GM18508 (cell line): ENCODE data around the gene CHST6.
"Not testable (repeated sequence)": the region's sequence is repeated elsewhere in the genome, so short reads cannot be mapped to it uniquely, and the experiment has no call there.

Source experiments
- ATAC-seq: cut with Tn5 transposase; IDR thresholded peaks from one replicate; pipeline ENCODE4 v1.9.1; 2021; ENCODE audit warnings: moderate number of reproducible peaks; ENCODE audit not compliant: insufficient read depth, unreplicated experiment

Gene CHST6

DNA sequence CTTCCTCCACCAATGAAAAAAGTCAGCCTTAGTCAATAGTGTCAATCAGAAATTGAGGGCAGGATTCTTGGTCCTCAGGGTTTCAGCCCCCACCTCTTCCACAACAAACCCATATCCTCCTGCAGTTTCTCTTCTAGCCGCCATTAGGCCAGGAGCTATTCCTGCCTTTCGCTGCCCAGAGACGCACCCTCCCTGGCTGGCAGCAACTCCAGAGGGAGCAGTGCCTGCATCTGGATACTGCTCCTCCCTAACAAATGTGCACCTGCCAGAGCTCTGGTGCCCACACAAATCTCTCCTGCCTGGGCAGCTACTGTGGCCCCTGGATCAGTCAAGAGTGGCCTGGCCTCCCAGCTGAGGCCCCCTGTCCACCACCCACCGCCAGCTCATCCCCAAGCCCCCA is 38.8 kb downstream of the CHST6 start:
- ATAC-seq: not testable (repeated sequence)

DNA sequence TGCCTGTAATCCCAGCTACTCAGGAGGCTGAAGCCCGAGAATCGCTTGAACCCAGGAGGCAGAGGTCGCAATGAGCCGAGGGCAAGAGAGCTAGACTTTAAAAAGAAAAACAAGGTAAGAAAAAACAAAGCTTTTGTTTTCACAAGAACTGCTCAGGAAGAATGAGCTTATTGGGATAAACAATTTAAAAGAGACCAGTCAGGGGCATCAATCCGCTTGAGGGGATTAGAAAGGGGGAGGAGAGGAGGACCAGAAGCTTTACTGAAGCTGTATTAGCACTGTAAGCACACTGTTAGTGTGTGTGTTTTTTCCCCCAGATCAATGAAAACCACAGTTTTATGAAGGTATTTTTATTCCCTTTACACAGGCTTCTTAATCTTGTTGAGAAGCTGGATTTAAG is 39.6 kb downstream of the CHST6 start:
- no peak for ATAC-seq

DNA sequence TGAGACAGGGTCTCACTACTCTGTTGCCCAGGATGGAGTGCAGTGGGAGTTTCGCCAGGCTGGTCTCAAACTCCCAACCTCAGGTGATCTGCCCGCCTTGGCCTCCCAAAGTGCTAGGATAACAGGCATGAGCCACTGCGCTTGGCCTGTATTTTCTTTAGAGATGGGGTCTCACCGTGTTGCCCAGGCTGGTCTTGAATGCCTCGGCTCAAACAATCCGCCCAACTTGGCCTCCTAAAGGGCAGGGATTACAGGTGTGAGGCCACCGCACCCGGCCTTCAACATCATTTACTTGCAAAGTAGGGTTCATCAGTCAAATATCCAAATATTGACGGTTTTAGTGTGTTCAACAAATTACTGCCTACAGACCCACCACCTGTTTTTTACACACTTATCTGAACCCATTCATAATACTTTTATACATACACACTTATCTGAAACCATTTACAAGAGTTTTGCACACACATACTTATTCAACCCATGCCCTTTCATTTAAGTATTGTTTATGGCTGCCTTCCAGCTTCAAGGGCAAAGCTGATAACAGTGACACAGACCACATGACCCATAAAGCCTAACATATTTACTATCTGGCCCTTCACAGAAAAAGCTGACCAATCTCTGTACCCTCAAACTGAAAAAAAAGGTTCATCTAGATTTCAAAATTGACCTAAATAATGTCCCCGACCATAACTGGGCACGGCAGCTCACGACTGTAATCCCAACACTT is 42.6 kb downstream of the CHST6 start:
- no peak for ATAC-seq

DNA sequence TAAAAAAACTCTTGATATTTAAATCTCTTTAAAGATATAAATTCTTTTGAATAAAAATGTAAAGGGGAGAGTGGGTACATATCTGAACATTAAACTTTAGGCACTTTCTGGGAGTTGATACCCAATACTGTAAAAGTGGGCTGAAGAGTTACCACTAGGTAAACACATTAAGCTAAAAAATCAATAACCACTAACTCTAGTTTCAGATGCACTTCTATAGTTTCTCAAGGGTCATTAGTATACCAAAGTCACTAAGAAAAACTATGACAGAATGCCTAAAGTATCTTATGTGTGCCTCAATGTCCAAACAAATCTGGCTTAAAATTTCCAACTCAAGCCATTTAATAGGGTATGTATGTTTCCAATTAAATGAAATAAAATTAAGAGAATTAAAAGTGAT is 48.8 kb downstream of the CHST6 start:
- ATAC-seq: no peak

DNA sequence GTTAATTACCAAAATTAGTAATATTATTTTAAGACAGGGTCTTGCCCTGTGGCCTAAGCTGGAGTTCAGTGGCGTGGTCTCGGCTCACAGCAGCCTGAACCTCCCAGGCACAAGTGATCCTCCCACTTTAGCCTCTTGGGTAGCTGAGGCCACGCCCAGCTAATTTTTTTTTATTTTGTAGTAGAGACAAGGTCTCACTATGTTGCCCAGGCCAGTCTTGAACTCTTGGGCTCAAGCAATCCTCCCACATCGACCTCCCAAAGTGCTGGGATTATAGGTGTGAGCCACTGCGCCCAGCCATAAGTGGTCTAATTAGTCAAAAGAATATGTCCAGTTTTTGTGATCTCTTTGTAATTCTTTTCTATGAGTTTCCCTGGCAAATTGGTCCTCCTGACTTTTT is 49.9 kb downstream of the CHST6 start:
- no peak for ATAC-seq

DNA sequence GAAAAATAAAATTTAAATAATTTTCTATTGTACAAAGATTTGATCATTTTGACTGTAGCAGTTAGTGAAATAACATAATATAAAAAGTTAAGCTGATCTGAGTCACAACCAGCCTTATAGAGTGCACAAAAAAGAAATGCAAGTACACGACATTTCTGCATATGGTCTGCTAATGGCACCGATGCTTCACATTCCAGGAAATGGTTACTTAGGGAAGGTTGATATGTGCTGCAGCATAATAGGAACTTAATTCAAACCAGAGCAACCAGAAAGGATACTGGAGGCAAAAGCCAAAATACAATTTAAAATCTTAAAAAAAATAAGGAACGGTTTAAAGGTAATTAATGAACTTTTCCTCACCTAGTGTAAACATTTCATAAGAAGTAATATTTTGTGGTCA is 51.9 kb downstream of the CHST6 start:
- ATAC-seq: no peak

DNA sequence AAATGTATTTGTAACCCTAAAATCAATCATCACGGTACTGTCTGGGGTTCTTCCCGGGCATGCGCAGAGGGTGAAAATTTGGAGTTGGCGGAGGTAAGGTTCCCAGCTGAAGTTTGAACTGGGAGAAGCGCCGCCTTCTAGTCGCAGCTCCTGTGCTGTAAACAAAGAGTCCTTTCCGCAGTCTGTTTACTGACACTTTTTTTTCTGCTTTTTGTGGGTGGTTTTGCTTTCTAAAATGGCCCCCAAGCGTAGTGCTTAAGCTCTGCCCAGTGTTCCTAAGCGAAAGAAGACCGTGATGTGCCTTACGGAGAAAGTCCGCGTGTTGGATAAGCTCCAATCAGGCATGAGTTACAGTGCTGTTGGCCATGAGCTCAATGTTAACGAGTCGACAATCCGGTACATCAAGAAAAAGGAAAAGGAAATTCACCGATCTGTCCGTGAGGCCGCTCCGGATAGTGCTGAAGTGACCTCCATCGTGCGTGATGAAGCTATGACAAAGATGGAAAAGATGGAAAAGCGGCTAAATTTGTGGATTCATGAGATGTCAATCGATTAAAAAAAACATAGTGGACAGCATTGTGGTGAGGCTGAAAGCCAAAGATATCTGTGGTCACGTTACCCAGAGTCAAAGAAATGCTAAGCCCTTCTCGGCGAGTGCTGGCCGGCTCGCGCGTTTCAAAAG is 61.4 kb downstream of the CHST6 start:
- ATAC-seq: peak; percentile 49

DNA sequence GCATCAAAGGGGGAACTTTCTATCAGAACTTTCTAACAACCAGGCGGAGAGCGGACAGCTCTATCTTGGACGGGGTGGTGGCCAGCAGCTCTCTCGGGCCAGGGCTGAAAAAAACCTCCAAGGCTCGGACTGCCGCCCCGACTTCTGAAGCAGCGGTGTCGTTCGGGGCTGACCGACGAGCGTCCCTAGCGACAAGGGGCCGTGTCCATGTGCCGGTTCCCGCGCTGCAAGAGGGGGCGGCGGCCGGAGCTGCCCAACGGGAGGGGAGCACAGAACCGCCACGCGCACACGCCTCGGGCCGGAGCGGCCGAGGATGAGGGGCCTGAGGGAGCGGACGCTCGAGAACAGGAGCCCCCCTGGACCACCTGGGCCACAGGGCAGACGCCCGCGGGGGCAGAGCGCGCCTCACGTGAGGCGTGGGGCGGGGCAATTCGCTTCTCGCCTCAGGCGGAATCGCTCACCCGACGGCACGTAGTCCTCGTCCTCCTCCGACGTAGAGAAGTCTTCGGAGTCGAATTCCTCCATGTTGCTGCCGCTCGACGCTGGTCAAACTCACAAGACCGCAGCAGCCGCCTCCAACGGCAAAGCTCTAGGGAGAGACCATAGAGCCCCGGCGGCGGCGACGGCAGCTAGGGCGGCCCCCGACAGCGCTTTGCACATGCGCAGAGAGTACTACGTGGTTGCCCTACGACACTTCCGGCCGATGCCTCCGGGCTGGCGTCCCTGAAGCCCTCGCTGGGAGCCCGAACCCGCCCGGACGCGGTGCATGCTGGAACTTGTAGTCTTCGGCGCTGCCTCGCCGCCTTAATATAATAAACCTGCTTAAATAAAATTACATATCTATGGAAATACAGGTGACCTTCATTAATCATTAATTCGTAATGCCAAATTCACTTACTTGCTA is 62.2 kb downstream of the CHST6 start, which contains the start of gene CFDP1:
TSS of gene CFDP1 (minus strand) at position 676 of the 904 bp plus-strand sequence. CDS start at position 525, 151 bp downstream.
- peak; percentile 86 for ATAC-seq

DNA sequence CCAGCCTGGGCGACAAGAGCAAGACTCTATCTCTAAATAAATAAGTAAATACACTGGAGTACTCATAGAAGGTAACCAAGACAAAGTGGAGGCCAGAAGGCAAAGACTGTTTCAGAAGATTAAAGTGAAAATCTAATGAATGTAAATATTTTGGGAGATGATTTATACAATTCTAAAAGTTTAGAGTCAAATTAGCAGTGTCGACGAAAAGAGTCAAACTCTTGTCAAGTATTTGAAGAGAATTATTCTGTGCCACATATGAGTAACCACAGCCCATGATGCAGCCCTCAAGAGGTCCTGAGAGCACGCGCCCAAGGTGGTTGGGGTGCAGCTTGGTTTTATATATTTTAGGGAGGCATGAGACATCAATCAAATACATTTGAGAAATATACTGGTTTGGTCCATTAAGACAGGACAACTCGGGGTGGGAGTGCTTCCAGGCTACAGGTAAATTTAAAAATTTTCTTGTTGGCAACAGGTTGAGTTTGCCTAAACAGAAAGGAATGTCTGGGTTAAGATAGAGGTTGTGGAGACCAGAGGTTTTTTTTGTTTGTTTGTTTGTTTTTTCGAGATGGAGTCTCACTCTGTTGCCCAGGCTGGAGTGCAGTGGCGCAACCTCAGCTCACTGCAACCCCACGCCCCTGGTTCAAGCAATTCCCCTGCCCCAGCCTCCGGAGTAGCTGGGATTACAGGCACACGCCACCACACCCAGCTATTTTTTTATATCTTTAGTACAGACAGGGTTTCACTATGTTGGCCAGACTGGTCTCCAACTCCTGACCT is 65.4 kb downstream of the CHST6 start:
- no peak for ATAC-seq

DNA sequence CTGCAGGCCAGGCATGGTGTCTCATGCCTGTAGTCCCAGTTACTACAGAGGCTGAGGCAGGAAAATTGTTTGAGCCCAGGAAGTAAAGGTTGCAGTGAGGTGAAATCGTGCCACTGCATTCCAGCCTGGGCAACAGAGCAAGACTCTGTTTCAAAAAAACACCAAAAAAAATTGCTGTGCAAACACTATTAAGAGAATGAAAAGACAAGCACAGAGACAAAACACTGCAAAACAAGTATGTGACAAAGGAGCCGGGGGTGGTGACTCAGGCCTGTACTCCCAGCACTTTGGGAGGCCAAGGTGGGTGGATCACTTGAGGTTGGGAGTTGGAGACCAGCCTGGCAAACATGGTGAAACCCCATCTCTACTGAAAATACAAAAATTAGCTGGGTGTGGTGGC is 68.7 kb downstream of the CHST6 start:
- ATAC-seq: not testable (repeated sequence)

DNA sequence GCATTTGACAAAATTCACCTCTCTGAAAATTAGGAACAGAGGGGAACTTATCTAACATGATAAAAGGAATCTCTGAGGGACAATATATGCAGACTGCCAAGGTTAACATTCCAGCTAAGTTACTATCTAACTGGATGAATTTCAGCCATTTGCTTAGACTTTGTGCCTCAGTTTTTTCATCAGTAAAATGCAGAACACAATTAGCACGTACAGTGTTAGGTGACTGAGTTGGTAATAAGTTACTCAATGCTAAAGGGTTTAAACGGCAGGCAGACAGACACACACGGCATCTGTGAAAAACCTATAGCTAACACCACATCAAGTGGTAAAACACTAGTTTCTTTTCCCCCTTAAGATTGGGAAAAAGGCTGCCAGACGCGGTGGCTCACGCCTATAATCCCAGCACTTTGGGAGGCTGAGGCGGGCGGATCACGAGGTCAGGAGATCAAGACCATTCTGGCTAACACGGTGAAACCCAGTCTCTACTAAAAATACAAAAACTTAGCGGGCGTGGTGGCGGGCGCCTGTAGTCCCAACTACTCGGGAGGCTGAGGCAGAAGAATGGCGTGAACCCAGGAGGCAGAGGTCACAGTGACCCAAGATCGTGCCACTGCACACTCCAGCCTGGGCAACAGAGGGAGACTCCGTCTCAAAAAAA is 71.0 kb downstream of the CHST6 start:
- ATAC-seq: not testable (repeated sequence)

DNA sequence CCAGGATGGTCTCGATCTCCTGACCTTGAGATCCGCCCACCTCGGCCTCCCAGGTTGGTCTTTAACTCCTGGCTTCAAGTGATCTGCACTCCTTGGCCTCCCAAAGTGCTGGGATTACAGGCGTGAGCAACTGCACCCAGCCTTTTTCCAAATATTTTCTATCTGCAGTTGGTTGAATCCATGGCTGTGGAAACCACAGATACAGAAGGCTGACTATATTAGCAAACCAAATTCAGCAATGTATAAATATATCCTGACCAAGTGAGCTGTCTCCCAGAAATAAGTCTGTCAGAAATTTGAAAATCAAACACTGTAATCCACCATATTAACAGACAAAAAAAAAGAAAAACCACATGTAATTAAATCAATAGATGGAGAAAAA is 71.5 kb downstream of the CHST6 start:
- ATAC-seq: no peak
